HG03342 (cell line): ENCODE results near the gene ODR4.
"Not testable (repeated sequence)": the region's sequence is repeated elsewhere in the genome, so short reads cannot be mapped to it uniquely, and the experiment has no call there.

Experiments used
- ATAC-seq: cut with Tn5 transposase; IDR thresholded peaks from one replicate; pipeline ENCODE4 v1.9.1; 2021; ENCODE audit warnings: mild to moderate bottlenecking, moderate library complexity; ENCODE audit not compliant: unreplicated experiment

ODR4 gene

GRCh38 chr1:186375152-186375928, at the start of gene ODR4, which contains the start of gene TPR:
Gene ODR4 (plus strand): TSS chr1:186375838. CDS start chr1:186379786, 3,948 bp downstream.
Gene TPR (minus strand): TSS chr1:186375253. CDS start chr1:186375028, 225 bp downstream.
- ATAC-seq: peak; percentile 83

- no peak for ATAC-seq
These were observed 49.6 kb upstream of the ODR4 start for GRCh38 chr1:186326009-186326408.

GRCh38 chr1:186327331-186327730, 48.3 kb upstream of the ODR4 start:
- ATAC-seq: no peak

- no peak for ATAC-seq
These were observed 44.9 kb upstream of the ODR4 start for GRCh38 chr1:186330758-186331157.

- no peak for ATAC-seq
These were observed 38.1 kb upstream of the ODR4 start for GRCh38 chr1:186337554-186337953.

GRCh38 chr1:186340772-186341171, 34.9 kb upstream of the ODR4 start:
- ATAC-seq: no peak

- not testable (repeated sequence) for ATAC-seq
These were observed 27.6 kb upstream of the ODR4 start for GRCh38 chr1:186347837-186348691.

GRCh38 chr1:186374303-186375151, 1.1 kb upstream of the ODR4 start:
- peak; percentile 31 for ATAC-seq

- no peak for ATAC-seq
These were observed 286 bp downstream of the ODR4 start for GRCh38 chr1:186375929-186376319.

GRCh38 chr1:186386725-186387383, 11.2 kb downstream of the ODR4 start:
- ATAC-seq: no peak

GRCh38 chr1:186390925-186391324, 15.3 kb downstream of the ODR4 start:
- no peak for ATAC-seq

- ATAC-seq: no peak
These were observed 16.2 kb downstream of the ODR4 start for GRCh38 chr1:186391841-186392240.

GRCh38 chr1:186392711-186393110, 17.1 kb downstream of the ODR4 start:
- ATAC-seq: not testable (repeated sequence)

- ATAC-seq: not testable (repeated sequence)
These were observed 25.8 kb downstream of the ODR4 start for GRCh38 chr1:186401446-186401845.

GRCh38 chr1:186403632-186404031, 28.0 kb downstream of the ODR4 start:
- no peak for ATAC-seq

- ATAC-seq: peak; percentile 53
These were observed 28.9 kb downstream of the ODR4 start for GRCh38 chr1:186404454-186405051.

GRCh38 chr1:186409091-186409490, 33.5 kb downstream of the ODR4 start:
- ATAC-seq: peak; percentile 75

GRCh38 chr1:186413319-186413718, 37.7 kb downstream of the ODR4 start:
- no peak for ATAC-seq

- ATAC-seq: no peak
These were observed 42.9 kb downstream of the ODR4 start for GRCh38 chr1:186418503-186418902.

- ATAC-seq: no peak
These were observed 44.7 kb downstream of the ODR4 start for GRCh38 chr1:186420311-186420710.
